K562 (cell line): ENCODE measurements around the gene SORBS2. TPM values are rescaled to one million over a fixed set of nuclear protein-coding genes. Genes with fewer than 3 reads are reported as not detected.

Source experiments
- ATAC-seq: fragments of 200-7000 bp; cut with Tn5 transposase; 3 replicates; pipeline ENCODE4 v1.9.1; 2020; ENCODE audit warnings: moderate library complexity
- BruUV-seq: library from RNA; stranded (reverse); fragments of 400-500 nt; replicated peaks from 2 replicates; lab custom pipeline; 2021; lab: Mats Ljungman, UMichigan
- CTCF ChIA-PET: fragments of 300-600 bp; formaldehyde crosslinking; extraction: SDS; loops from one replicate; lab custom pipeline; 2021; ENCODE audit warnings: low intra/inter-chr PET ratio; lab: Yijun Ruan, JAX
- POLR2A ChIA-PET: fragments of 300-600, 350-650 bp; sonication (Branson Sonifier 250); formaldehyde crosslinking; extraction: SDS; loops from one replicate; lab custom pipeline; 2021; ENCODE audit warnings: antibody characterized with exemption, inconsistent platforms; lab: Yijun Ruan, JAX
- DNase-seq, 4 experiments: peaks; one replicate each; pipeline versions ENCODE4 v3.0.0 to v3.0.0-alpha.2; 2011 to 2018; ENCODE audit warnings: low spot score in 3 of 4, mixed read lengths in 3 of 4; ENCODE audit errors: extremely low read depth in 1 of 4
- FAIRE-seq: peaks from 2 replicates; lab custom pipeline; 2011; peaks lifted over from hg19 to GRCh38; lab: Jason Lieb, UNC
- H2AFZ ChIP-seq: 2 replicates; pipeline ENCODE4 v1.6.0; 2011; ENCODE audit warnings: low read depth, low read length, control low read depth, inconsistent platforms
- H3K27ac ChIP-seq: fragments of 200-600 bp; 3 replicates; pipeline ENCODE4 v1.8.0; 2011; ENCODE audit warnings: low read depth, mild to moderate bottlenecking, control low read depth, inconsistent platforms, low read length, moderate library complexity, mixed read lengths; ENCODE audit errors: extremely low read depth
- H3K27me3 ChIP-seq, 2 experiments: fragments of 300-600 bp in 1 of 2; 2 replicates in 1 of 2; 3 replicates in 1 of 2; pipeline versions ENCODE4 v1.6.0 to v1.8.0; 2011; ENCODE audit warnings: inconsistent platforms in 2 of 2, low read length in 2 of 2, mild to moderate bottlenecking in 1 of 2, mixed read lengths in 1 of 2, moderate library complexity in 1 of 2; ENCODE audit not compliant: control insufficient read depth in 2 of 2, insufficient read depth in 2 of 2
- H3K36me3 ChIP-seq: fragments of 300-600 bp; 3 replicates; pipeline ENCODE4 v1.8.0; 2011; ENCODE audit warnings: mild to moderate bottlenecking, low read length, inconsistent platforms; ENCODE audit not compliant: control insufficient read depth, insufficient read depth
- H3K4me1 ChIP-seq, 2 experiments: fragments of 200-600 bp in 1 of 2; replicated peaks in 1 of 2; 2 replicates in 1 of 2; 3 replicates in 1 of 2; pipeline versions ENCODE4 v1.5.1 to v1.8.0; 2011; ENCODE audit warnings: inconsistent platforms in 2 of 2, low read length in 2 of 2, mild to moderate bottlenecking in 1 of 2, mixed read lengths in 1 of 2, moderate library complexity in 1 of 2; ENCODE audit not compliant: control insufficient read depth in 2 of 2, insufficient read depth in 2 of 2
- H3K4me2 ChIP-seq: 2 replicates; pipeline ENCODE4 v1.6.1; 2011; ENCODE audit warnings: low read length, control low read depth, inconsistent platforms, mixed read lengths; ENCODE audit not compliant: insufficient read depth
- H3K4me3 ChIP-seq: fragments of 200-600 bp; sonication (generic), shearing (Covaris generic); 2 replicates; pipeline ENCODE4 v1.5.1; 2016; ENCODE audit warnings: control low read depth, inconsistent platforms
- H3K79me2 ChIP-seq: fragments of 200-600 bp; 3 replicates; pipeline ENCODE4 v1.8.0; 2011; ENCODE audit warnings: low read length, inconsistent platforms; ENCODE audit not compliant: control insufficient read depth, insufficient read depth
- H3K9ac ChIP-seq, 2 experiments: 2 replicates each; pipeline versions ENCODE4 v1.6.0 to v1.6.1; 2011; ENCODE audit warnings: low read depth in 2 of 2, low read length in 2 of 2, control low read depth in 1 of 2, inconsistent platforms in 1 of 2, mild to moderate bottlenecking in 1 of 2, mixed read lengths in 1 of 2; ENCODE audit not compliant: insufficient read depth in 1 of 2
- H3K9me1 ChIP-seq: one replicate; pipeline ENCODE4 v1.6.0; 2011; ENCODE audit warnings: inconsistent platforms, mild to moderate bottlenecking, low read length, moderate library complexity; ENCODE audit not compliant: control insufficient read depth, insufficient read depth
- H3K9me3 ChIP-seq: replicated peaks from 2 replicates; pipeline ENCODE4 v1.5.1; 2011; ENCODE audit warnings: low read depth, low read length, inconsistent platforms; ENCODE audit not compliant: control insufficient read depth, insufficient read depth
- H4K20me1 ChIP-seq: replicated peaks from 2 replicates; pipeline ENCODE4 v1.6.1; 2011; ENCODE audit warnings: low read length, inconsistent platforms, mixed read lengths; ENCODE audit not compliant: control insufficient read depth, insufficient read depth
- C11orf30 ChIP-seq: fragments of 450-650 bp; IDR thresholded peaks from 2 replicates; pipeline ENCODE4 v1.6.1; 2016; ENCODE audit warnings: low read depth, mild to moderate bottlenecking
- EWSR1 ChIP-seq: fragments of 450-650 bp; IDR thresholded peaks from 2 replicates; pipeline ENCODE4 v1.6.1; 2018; ENCODE audit warnings: borderline replicate concordance, mild to moderate bottlenecking, low read depth, moderate library complexity; ENCODE audit not compliant: partially characterized antibody
- HMBOX1 ChIP-seq: sonication (generic); IDR thresholded peaks from 2 replicates; pipeline ENCODE4 v1.6.1; 2016
- MAFK ChIP-seq: IDR thresholded peaks from 2 replicates; pipeline ENCODE4 v1.6.1; 2011; ENCODE audit warnings: low read length, improper control_type of control experiment
- MBD1 ChIP-seq: fragments of 250-450 bp; sonication (Bioruptor Pico); IDR thresholded peaks from 2 replicates; pipeline ENCODE4 v1.8.0; 2022; ENCODE audit warnings: inconsistent platforms
- NFE2 ChIP-seq: IDR thresholded peaks from 2 replicates; pipeline ENCODE4 v1.6.1; 2014; ENCODE audit warnings: antibody characterized with exemption, low read depth
- NFE2L1 ChIP-seq: fragments of 450-650 bp; IDR thresholded peaks from 2 replicates; pipeline ENCODE4 v1.6.1; 2016; ENCODE audit warnings: missing genetic modification characterization, low read depth, mild to moderate bottlenecking, missing compliant biosample characterization, moderate library complexity, borderline replicate concordance
- ZNF121 ChIP-seq: sonication (generic); formaldehyde crosslinking; conservative IDR thresholded peaks from 2 replicates; pipeline ENCODE4 v1.8.0; 2022; ENCODE audit warnings: missing genetic modification reagents
- ZNF644 ChIP-seq: fragments of 200-800 bp; sonication (Bioruptor generic); IDR thresholded peaks from 2 replicates; pipeline ENCODE4 v1.6.1; 2016; ENCODE audit warnings: low read depth, missing genetic modification characterization, missing compliant biosample characterization
- WGBS: fragments of 100-300 bp; shearing (Covaris generic); methylation state at CpG from one replicate; pipeline ENCODE4 v1.1.6; 2016; ENCODE audit warnings: low coverage, mixed read lengths; ENCODE audit not compliant: insufficient coverage; ENCODE audit errors: missing lambda C conversion rate; 5-methylcytosine and 5-hydroxymethylcytosine counted together
- in situ Hi-C: fragments of 300-500 bp; cut with MboI; formaldehyde crosslinking; loops from 4 replicates; pipeline ENCODE4 v1.15.0; 2018; ENCODE audit warnings: inconsistent platforms, mixed read lengths
- intact Hi-C: fragments of 100-400 bp; cut with micrococcal nuclease; formaldehyde crosslinking; loops from 2 replicates; pipeline ENCODE4 v1.14.2; 2022
- polyA plus RNA-seq, 8 experiments: library from polyadenylated mRNA; depleted of rRNA in 4 of 8; stranded (reverse) in 5 of 8; unstranded in 3 of 8; fragments of >200 nt; fragmentation: Nextera tagmentation in 2 of 8; fragmentation: Illumina TruSeq in 1 of 8; extraction: Ambion mirVana in 2 of 8; extraction: Trizol in 1 of 8; gene quantifications; 2 replicates each; pipeline versions ENCODE4 v1.2.1 to v1.2.3, GENCODE V29; 2011 to 2014; ENCODE audit warnings: inconsistent platforms in 1 of 8, missing spikeins in 1 of 8
- total RNA-seq, 7 experiments: library from RNA; depleted of rRNA in 6 of 7; stranded (reverse); fragments of >200 nt in 6 of 7; fragmentation: Illumina TruSeq in 2 of 7; extraction: Trizol in 2 of 7; gene quantifications; 2 replicates each; pipeline versions ENCODE4 v1.2.1 to v1.2.3, GENCODE V29; 2011 to 2021; ENCODE audit warnings: low replicate concordance in 1 of 7

SORBS2 gene
- total and polyA plus RNA-seq, 9 of the 15 experiments (the other 6 are each of a cell fraction or from before 2014, with no cell fraction given): 0.29 TPM; not detected in 8

GRCh38 chr4:185730387-185730786, 81.6 kb downstream of the SORBS2 start (continued):
- peak; percentile 97 for TF ChIP-seq C11orf30
- TF ChIP-seq NFE2L1: peak; percentile 43; the same call in 1 of the 2 replicates
- TF ChIP-seq MBD1: no peak
- no peak for TF ChIP-seq HMBOX1
- no peak for TF ChIP-seq ZNF644 (tag)
- peak; percentile 82 for TF ChIP-seq NFE2
- TF ChIP-seq ZNF121 (CRISPR knock-in tag): no peak
- peak; percentile 100 for TF ChIP-seq MAFK

- no peak for ATAC-seq
- WGBS: 0% methylated on average over 4 of the region's 4 CpGs
- H3K9me3 ChIP-seq: no peaks in the 10 kb centered on the region
- H3K4me1 ChIP-seq: no peaks in the 10 kb centered on the region; a peak in 1 of 5 replicates
- H4K20me1 ChIP-seq: no peaks in the 10 kb centered on the region
- no peak overlapping the region for H3K27ac ChIP-seq
- intact Hi-C loops: no loop called here
- H3K4me3 ChIP-seq: no peak overlapping the region
- CTCF ChIA-PET: no interaction called here
- H3K9ac ChIP-seq: no peak overlapping the region
- no peak overlapping the region for H2AFZ ChIP-seq
- no peak for TF ChIP-seq EWSR1
- no TSS peak for BruUV-seq
- H3K9me1 ChIP-seq: no peaks in the 10 kb centered on the region
- H3K4me2 ChIP-seq: no peak overlapping the region
- H3K27me3 ChIP-seq: peaks cover 0 to 12% of the 10 kb centered on the region in 2 experiments; a peak in 2 of 5 replicates
- no peak for FAIRE-seq
- in situ Hi-C loops: no loop called here
- POLR2A ChIA-PET: no interaction called here
- DNase-seq: no peak
- no peaks in the 10 kb centered on the region for H3K36me3 ChIP-seq
- H3K79me2 ChIP-seq: no peaks in the 10 kb centered on the region
Observed at GRCh38 chr4:185729391-185729804, 82.6 kb downstream of the SORBS2 start.
